ENCODE measurements around the gene CHCHD6.
A peak's percentile ranks its signal among the peaks of the same experiment; 100 is the strongest.

The CHCHD6 gene

GRCh38 chr3:126743781-126744180 is 39.7 kb downstream of the CHCHD6 start:
- in situ Hi-C loops (cut with HindIII; ENCODE audit: low pct_unique_long_range_greater_than_20kb, low sequenced_read_pairs): no loop called here
- TF ChIP-seq JUND (IDR thresholded peaks at IDR 0.05; ENCODE audit: low read depth): no peak
- DNase-seq (ENCODE audit: low read depth in 1 of 2, low spot score in 1 of 2): no peak

GRCh38 chr3:126745760-126746394 is 41.8 kb downstream of the CHCHD6 start:
- in situ Hi-C loops (cut with HindIII; ENCODE audit: low pct_unique_long_range_greater_than_20kb, low sequenced_read_pairs): no loop called here
- no peak for DNase-seq (ENCODE audit: low read depth in 1 of 2, low spot score in 1 of 2)
- no peak for TF ChIP-seq JUND (IDR thresholded peaks at IDR 0.05; ENCODE audit: low read depth)

GRCh38 chr3:126746395-126747177 is 42.5 kb downstream of the CHCHD6 start:
- TF ChIP-seq JUND (IDR thresholded peaks at IDR 0.05; ENCODE audit: low read depth): no peak
- peak in 1 of 2 experiments; percentile 5 for DNase-seq (ENCODE audit: low read depth in 1 of 2, low spot score in 1 of 2)
- in situ Hi-C loops (cut with HindIII; ENCODE audit: low pct_unique_long_range_greater_than_20kb, low sequenced_read_pairs): no loop called here

- in situ Hi-C loops (cut with HindIII; ENCODE audit: low pct_unique_long_range_greater_than_20kb, low sequenced_read_pairs): no loop called here
- DNase-seq (ENCODE audit: low read depth in 1 of 2, low spot score in 1 of 2): no peak
- no peak for TF ChIP-seq JUND (IDR thresholded peaks at IDR 0.05; ENCODE audit: low read depth)
Observed at GRCh38 chr3:126747768-126748167, 43.7 kb downstream of the CHCHD6 start.

GRCh38 chr3:126748701-126749546 is 44.9 kb downstream of the CHCHD6 start:
- in situ Hi-C loops (cut with HindIII; ENCODE audit: low pct_unique_long_range_greater_than_20kb, low sequenced_read_pairs): no loop called here
- no peak for DNase-seq (ENCODE audit: low read depth in 1 of 2, low spot score in 1 of 2)
- no peak for TF ChIP-seq JUND (IDR thresholded peaks at IDR 0.05; ENCODE audit: low read depth)

GRCh38 chr3:126749547-126749875 is 45.5 kb downstream of the CHCHD6 start:
- no peak for DNase-seq (ENCODE audit: low read depth in 1 of 2, low spot score in 1 of 2)
- in situ Hi-C loops (cut with HindIII; ENCODE audit: low pct_unique_long_range_greater_than_20kb, low sequenced_read_pairs): no loop called here
- no peak for TF ChIP-seq JUND (IDR thresholded peaks at IDR 0.05; ENCODE audit: low read depth)

- TF ChIP-seq JUND (IDR thresholded peaks at IDR 0.05; ENCODE audit: low read depth): no peak
- DNase-seq (ENCODE audit: low read depth in 1 of 2, low spot score in 1 of 2): no peak
- in situ Hi-C loops (cut with HindIII; ENCODE audit: low pct_unique_long_range_greater_than_20kb, low sequenced_read_pairs): no loop called here
Observed at GRCh38 chr3:126749931-126750755, 46.1 kb downstream of the CHCHD6 start.

- TF ChIP-seq JUND (IDR thresholded peaks at IDR 0.05; ENCODE audit: low read depth): no peak
- in situ Hi-C loops (cut with HindIII; ENCODE audit: low pct_unique_long_range_greater_than_20kb, low sequenced_read_pairs): no loop called here
- no peak for DNase-seq (ENCODE audit: low read depth in 1 of 2, low spot score in 1 of 2)
Observed at GRCh38 chr3:126750756-126751121, 46.7 kb downstream of the CHCHD6 start.

- no peak for DNase-seq (ENCODE audit: low read depth in 1 of 2, low spot score in 1 of 2)
- TF ChIP-seq JUND (IDR thresholded peaks at IDR 0.05; ENCODE audit: low read depth): no peak
- in situ Hi-C loops (cut with HindIII; ENCODE audit: low pct_unique_long_range_greater_than_20kb, low sequenced_read_pairs): no loop called here
Observed at GRCh38 chr3:126751611-126752302, 47.7 kb downstream of the CHCHD6 start.

- TF ChIP-seq JUND (IDR thresholded peaks at IDR 0.05; ENCODE audit: low read depth): no peak
- in situ Hi-C loops (cut with HindIII; ENCODE audit: low pct_unique_long_range_greater_than_20kb, low sequenced_read_pairs): no loop called here
- DNase-seq (ENCODE audit: low read depth in 1 of 2, low spot score in 1 of 2): peak; percentile 42 to 81
Observed at GRCh38 chr3:126752303-126753190, 48.5 kb downstream of the CHCHD6 start.
